Activated T-cell treated with anti-CD3 and anti-CD28 coated beads, Interleukin-2, amount 50 U/mL, for 1 hour (primary cell): Measurements from ENCODE around the gene UMOD.

Source experiments
- DNase-seq: peaks from one replicate; pipeline ENCODE4 v3.0.0-alpha.2; 2020

Gene UMOD

DNA sequence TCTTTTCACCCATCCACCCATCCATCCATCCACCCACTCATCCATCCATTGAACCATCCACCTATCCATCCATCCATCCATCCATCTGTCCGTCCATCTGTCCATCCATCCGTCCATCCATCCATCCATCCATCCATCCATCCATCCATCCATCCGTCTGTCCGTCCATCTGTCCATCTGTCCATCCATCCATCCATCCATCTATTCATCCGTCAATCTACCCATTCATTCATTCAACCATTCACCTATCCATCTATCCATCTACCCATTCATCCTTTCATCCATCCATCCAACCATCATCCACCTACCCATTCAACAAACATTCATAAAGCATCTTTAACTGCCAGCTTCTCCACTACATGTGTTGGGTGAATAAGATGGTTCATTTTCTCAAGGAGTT, 54.1 kb downstream of the UMOD start:
- no peak for DNase-seq

DNA sequence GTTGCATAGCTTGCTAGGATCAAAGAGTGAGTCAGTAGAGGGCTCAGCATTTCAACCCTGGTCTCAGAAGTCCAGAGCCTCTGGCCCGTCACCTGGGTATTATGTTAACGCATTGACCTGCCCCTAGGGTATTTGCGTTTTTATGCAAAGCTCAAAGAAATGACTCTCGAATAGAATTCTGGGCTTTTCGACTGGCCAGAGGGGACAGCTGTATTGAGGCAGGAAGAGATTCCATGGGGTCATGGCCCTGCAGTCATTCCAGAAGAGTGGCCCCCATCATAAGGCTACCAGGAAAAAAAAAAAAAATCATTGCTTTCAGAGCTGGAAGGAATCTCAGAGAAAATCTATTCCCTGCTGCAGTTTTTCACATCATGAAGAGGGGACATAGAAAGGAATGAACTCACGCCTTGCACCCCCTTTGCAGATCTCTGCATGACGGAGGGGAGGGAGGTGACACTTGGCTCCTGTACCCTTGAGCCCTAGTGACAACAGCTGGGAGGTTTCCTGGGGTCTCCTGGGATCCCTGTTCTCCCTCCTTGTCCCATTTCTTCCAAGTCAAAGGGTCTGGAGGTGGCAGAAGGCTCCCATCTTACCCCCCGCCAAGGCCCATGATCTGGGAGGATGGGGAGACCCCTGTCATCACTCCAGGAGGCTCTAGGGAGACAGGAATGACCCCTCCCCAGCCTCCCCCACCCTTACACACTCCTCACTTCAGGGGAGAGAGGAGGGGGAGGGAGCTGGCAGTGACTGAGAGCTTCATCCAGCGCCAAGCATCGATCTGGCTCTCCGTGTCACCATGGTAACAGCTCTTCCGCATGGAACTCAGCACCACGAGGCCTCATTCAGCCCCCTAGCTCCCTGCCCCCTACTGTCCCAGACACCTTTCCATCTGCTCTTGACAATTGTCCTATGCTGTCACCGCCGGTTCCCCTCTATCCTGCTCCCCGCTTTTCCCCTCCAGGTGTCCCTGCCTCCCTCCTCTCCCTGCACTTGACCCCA, 61.0 kb downstream of the UMOD start:
- DNase-seq = no peak

DNA sequence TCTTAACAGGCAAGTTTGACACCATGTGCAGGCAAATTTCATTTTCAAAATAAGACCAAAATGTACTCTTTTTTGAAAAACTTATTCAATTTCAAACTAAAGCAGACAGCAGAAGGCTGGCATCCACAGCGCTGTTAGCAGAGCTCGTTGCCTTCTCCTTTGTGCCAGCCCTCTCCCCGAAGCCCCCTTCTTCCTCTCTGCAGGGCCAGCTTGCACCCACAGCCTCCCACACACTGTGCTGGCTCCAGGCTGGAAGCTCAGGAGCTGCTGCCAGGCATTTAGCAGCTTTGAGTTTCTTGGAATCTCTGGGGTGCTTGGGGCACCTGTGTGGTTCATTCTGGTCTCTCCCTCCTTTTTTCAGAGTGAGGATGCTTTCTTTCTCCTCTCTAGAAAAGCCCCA, 62.9 kb downstream of the UMOD start:
- DNase-seq = no peak

DNA sequence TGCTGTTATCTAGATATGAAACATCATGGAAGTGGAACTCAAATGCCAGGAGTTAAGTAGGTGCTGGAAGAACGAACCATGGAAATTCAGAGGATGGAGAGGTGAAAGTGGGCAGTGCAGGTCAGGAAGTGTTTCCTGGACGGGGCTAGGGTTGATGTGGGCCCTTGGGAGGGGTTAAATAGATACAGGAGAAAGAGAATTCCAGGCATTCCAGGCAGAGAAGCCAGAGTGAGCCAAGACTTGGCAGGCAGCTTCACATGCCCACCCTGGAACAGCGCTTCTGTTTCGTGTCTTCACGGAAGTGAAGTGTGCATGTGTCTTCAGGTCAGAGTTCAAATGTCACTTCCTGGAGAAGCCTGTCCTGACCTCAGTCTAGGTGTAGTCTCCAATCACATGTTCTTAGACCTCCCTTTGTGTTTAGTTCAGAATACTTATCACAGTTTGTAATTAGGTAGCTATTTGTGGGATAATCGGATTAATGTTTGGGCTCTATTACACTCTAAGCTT, 66.5 kb downstream of the UMOD start:
- DNase-seq = no peak
